Measurements from ENCODE around the gene PRLHR. TPM values are rescaled to one million over a fixed set of nuclear protein-coding genes. Genes with fewer than 3 reads are reported as not detected.

PRLHR gene
- polyA plus RNA-seq, 1 of the 3 experiments (the other 2 are of a cell fraction), result not detected

- TF ChIP-seq REST (IDR thresholded peaks at IDR 0.05; ENCODE audit: low read depth, low read length), result no peak
- TF ChIP-seq MXI1 (IDR thresholded peaks at IDR 0.05; ENCODE audit: low read depth, low read length), result no peak
- TF ChIP-seq, protein P1, sequence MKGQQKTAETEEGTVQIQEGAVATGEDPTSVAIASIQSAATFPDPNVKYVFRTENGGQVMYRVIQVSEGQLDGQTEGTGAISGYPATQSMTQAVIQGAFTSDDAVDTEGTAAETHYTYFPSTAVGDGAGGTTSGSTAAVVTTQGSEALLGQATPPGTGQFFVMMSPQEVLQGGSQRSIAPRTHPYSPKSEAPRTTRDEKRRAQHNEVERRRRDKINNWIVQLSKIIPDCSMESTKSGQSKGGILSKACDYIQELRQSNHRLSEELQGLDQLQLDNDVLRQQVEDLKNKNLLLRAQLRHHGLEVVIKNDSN (IDR thresholded peaks at IDR 0.05; ENCODE audit: borderline replicate concordance, low read depth), result no peak
These were observed 46.8 kb upstream of the PRLHR start (continued) for GRCh38 chr10:118642228-118642627.

DNA sequence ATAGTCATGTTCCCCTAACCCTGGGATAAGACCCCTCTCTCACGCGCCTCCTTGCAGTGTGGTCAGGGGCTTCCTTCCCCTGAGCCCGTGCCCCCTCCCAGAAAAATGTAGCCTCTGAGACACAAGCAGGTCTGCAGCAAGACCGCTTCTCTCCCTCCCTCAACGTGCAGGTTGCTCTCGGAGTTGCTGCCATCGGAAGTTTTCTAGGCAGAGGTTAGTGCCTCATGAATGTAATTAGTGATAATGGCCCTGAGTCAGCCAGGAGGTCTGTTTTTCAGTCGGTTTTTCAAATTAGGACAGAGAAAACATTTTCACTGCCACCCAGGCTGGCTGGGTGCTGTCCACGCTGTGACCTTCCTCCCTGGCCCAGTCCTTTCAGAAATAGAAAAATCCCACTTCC is 43.2 kb upstream of the PRLHR start:
- Histone ChIP-seq H3K9ac (no peak overlapping the region), H3K4me3 (ENCODE audit: low read depth in 2 of 2, low read length in 1 of 2) (no peak overlapping the region), H3K9me3 (no peaks in the 10 kb centered on the region), H4K20me1 (ENCODE audit: insufficient read depth) (no peaks in the 10 kb centered on the region), H3K27ac (ENCODE audit: low read depth in 2 of 2, low read length in 1 of 2) (no peak overlapping the region), H3K79me2 (ENCODE audit: insufficient read depth) (no peaks in the 10 kb centered on the region), H3K36me3 (replicated peaks in 1 of 2; ENCODE audit: control insufficient read depth in 1 of 2, insufficient read depth in 2 of 2, low read length in 1 of 2) (no peaks in the 10 kb centered on the region), H2AFZ (ENCODE audit: low read depth) (no peak overlapping the region), H3F3A (replicated peaks; ENCODE audit: insufficient read depth) (no peaks in the 10 kb centered on the region), H3K4me2 (no peak overlapping the region), H3K4me1 (ENCODE audit: control insufficient read depth in 1 of 2, insufficient read depth in 2 of 2, low read depth in 1 of 2, low read length in 1 of 2) (peaks cover 0 to 5% of the 10 kb centered on the region in 2 experiments; a peak in 1 of 4 replicates), H3K27me3 (ENCODE audit: insufficient read depth) (no peaks in the 10 kb centered on the region), H3K9me2 (no peaks in the 10 kb centered on the region)
- DNase-seq, result no peak
- WGBS (ENCODE audit: low lambda C conversion rate), result 29% methylated on average over 9 of the region's 9 CpGs
- ChIA-PET CTCF (interaction anchor here (1.5 kb wide), 1 partner anchor 70 kb away, joined by 3 read pairs; no protein-coding TSS in a partner anchor), POLR2A (no interaction called here)
- no peak for TF ChIP-seq FOSL2 (IDR thresholded peaks at IDR 0.05; ENCODE audit: borderline replicate concordance, low read depth)
- no peak for TF ChIP-seq RXRA (IDR thresholded peaks at IDR 0.05; ENCODE audit: borderline replicate concordance, low read depth)
- TF ChIP-seq POLR2AphosphoS5 (IDR thresholded peaks at IDR 0.05; ENCODE audit: low read depth, low read length), result no peak
- no peak for TF ChIP-seq RCOR1 (IDR thresholded peaks at IDR 0.05; ENCODE audit: low read length)

GRCh38 chr10:118635674-118636402 is 40.4 kb upstream of the PRLHR start:
- 38% methylated on average over 4 of the region's 4 CpGs for WGBS (ENCODE audit: low lambda C conversion rate)
- no peak overlapping the region for H3K9ac ChIP-seq
- no peak overlapping the region for H3K4me3 ChIP-seq (ENCODE audit: low read depth in 2 of 2, low read length in 1 of 2)
- TF ChIP-seq USF2 (IDR thresholded peaks at IDR 0.05; ENCODE audit: borderline replicate concordance, low read depth, low read length), result no peak
- TF ChIP-seq, protein P2, sequence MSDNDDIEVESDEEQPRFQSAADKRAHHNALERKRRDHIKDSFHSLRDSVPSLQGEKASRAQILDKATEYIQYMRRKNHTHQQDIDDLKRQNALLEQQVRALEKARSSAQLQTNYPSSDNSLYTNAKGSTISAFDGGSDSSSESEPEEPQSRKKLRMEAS (IDR thresholded peaks at IDR 0.05; ENCODE audit: low read depth), result no peak
- TF ChIP-seq REST (IDR thresholded peaks at IDR 0.05; ENCODE audit: low read depth, low read length), result no peak
- no peak for TF ChIP-seq RCOR1 (IDR thresholded peaks at IDR 0.05; ENCODE audit: low read length)
- TF ChIP-seq CTCF (IDR thresholded peaks at IDR 0.05), result no peak
- TF ChIP-seq NRF1 (IDR thresholded peaks at IDR 0.05; ENCODE audit: low read depth, low read length), result no peak

More at GRCh38 chr10:118635674-118636402, 40.4 kb upstream of the PRLHR start:
- no peaks in the 10 kb centered on the region for H4K20me1 ChIP-seq (ENCODE audit: insufficient read depth)
- no peak overlapping the region for H3K27ac ChIP-seq (ENCODE audit: low read depth in 2 of 2, low read length in 1 of 2)
- no peak overlapping the region for H2AFZ ChIP-seq (ENCODE audit: low read depth)
- no peak for DNase-seq
- H3F3A ChIP-seq (replicated peaks; ENCODE audit: insufficient read depth), result no peaks in the 10 kb centered on the region
- no peaks in the 10 kb centered on the region for H3K9me2 ChIP-seq
- peaks cover 0 to 8% of the 10 kb centered on the region in 2 experiments; a peak in 1 of 4 replicates for H3K4me1 ChIP-seq (ENCODE audit: control insufficient read depth in 1 of 2, insufficient read depth in 2 of 2, low read depth in 1 of 2, low read length in 1 of 2)
- no peaks in the 10 kb centered on the region for H3K36me3 ChIP-seq (replicated peaks in 1 of 2; ENCODE audit: control insufficient read depth in 1 of 2, insufficient read depth in 2 of 2, low read length in 1 of 2)
- H3K9me3 ChIP-seq, result no peaks in the 10 kb centered on the region
- ChIA-PET CTCF (interaction anchor here (0.6 to 1.7 kb wide), 6 partner anchors 9 to 81 kb away, joined by 3 to 5 read pairs (median 4); no protein-coding TSS in a partner anchor), POLR2A (no interaction called here)
- H3K4me2 ChIP-seq, result no peak overlapping the region
- no peaks in the 10 kb centered on the region for H3K79me2 ChIP-seq (ENCODE audit: insufficient read depth)
- H3K27me3 ChIP-seq (ENCODE audit: insufficient read depth), result no peaks in the 10 kb centered on the region
